ENCODE measurements around the gene FAM229A. TPM values are rescaled to one million over a fixed set of nuclear protein-coding genes. Genes with fewer than 3 reads are reported as not detected.
A peak's percentile ranks its signal among the peaks of the same experiment; 100 is the strongest.
"Not testable (repeated sequence)": the region's sequence is repeated elsewhere in the genome, so short reads cannot be mapped to it uniquely, and the experiment has no call there.

Gene FAM229A, protein sequence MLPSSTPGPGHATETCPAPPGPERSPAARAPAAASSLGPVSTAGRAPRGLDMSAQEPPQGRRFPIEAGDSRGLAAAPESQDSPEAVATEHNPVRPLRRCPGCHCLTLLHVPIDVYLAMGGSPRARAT
- total RNA-seq (2014; rRNA removed; shearing (Covaris generic)), result 3.6 and 5.0 TPM in 2 replicates
- polyA plus RNA-seq (2014; cell fraction: nucleus; rRNA removed), result 28.5 and 49.1 TPM in 2 replicates

- DNase-seq (ENCODE audit: extremely low read depth, low read depth), result no peak
These were observed at the start of gene FAM229A, which contains the start of gene TSSK3 for GRCh38 chr1:32362474-32363313. TSS of gene FAM229A (minus strand) at chr1:32362485. CDS start at chr1:32362091, 394 bp downstream. TSS of gene TSSK3 (plus strand) at chr1:32362539. CDS start at chr1:32362702, 163 bp downstream.

DNA sequence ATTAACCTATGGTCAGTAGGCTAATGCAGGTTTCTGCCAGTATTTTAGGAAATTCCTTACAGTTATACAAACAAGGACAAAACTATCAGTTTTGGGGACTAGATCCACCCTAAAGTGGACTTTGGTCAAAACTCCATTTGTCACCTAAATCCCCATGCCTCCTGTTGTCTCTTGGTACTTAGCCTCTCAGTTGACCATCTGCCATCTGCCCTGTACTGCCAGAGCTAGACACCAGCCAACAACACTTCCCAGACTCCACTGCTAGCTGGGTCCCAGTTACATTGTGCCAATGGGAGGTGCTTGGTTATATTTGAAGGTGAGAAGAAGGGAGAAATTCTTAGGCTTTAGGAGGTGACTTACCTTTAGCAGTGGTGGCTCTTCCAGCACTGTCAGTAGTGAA lies 49.0 kb upstream of the FAM229A start:
- DNase-seq (ENCODE audit: extremely low read depth, low read depth), result no peak

DNA sequence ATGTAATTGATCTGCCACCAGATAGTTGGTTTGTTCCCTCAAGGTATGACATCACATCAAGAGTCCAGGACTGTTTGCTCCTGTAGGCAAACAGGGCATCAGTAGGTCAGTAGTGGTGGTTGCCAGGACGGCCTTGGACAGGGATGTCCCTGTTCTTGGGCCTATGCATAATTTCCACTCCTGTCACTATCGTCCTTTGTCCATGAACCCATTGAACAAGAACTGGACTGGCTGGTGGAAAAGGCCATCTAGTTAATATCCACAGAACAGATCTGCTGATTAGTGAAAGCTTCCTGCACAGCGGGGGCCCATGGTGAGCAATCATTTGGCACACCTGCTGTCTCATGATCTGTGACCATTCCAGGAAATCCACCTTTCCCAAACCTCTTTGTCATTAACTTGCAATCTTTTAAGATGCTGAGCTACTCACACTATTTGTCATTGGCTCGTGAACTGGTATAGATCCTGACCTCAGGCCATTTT lies 44.4 kb upstream of the FAM229A start:
- no peak for DNase-seq (ENCODE audit: extremely low read depth, low read depth)

- no peak for DNase-seq (ENCODE audit: extremely low read depth, low read depth)
These were observed 43.6 kb upstream of the FAM229A start for GRCh38 chr1:32405672-32406467.

GRCh38 chr1:32404946-32405345 lies 42.7 kb upstream of the FAM229A start:
- DNase-seq (ENCODE audit: extremely low read depth, low read depth), result no peak

GRCh38 chr1:32400876-32401631 lies 38.8 kb upstream of the FAM229A start:
- peak; percentile 70 for DNase-seq (ENCODE audit: extremely low read depth, low read depth)

DNA sequence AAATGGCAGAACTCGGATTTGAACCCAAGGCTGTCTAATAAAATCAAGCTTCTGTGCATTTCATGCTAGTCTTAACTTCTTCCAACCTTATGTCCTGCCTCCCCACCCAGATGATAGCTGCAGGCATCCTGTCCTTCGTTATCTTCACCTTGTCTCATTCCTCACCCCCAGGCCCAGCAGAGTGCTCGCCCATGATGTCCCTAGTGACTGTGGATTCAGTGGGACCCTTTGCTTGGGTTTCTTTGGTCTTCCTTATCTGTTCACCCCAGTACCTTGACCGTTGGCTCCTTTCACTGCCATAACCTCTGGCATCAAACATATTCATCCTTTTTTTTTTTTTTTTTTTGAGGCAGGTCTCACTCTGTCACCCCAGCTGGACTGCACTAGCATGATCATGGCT lies 37.6 kb upstream of the FAM229A start:
- DNase-seq (ENCODE audit: extremely low read depth, low read depth), result no peak

DNA sequence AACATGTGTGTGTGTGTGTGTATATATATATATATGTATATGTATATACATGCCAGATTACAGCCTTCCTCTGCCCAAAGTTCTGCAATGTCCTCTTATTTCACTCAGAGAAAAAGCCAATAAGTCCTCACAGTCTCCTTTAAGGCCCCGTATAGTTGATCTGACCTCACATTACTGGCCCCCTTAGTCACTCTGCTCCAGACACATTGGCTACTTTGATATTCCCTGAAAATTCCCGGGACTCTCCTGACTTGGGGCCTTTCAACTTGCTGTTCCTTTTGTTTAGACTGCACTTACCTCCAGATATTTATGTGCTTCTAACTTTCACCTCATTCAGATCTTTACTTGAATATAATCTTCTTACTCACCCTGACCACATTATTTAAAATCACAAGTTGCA lies 36.1 kb upstream of the FAM229A start:
- no peak for DNase-seq (ENCODE audit: extremely low read depth, low read depth)

GRCh38 chr1:32396524-32396923 lies 34.2 kb upstream of the FAM229A start:
- DNase-seq (ENCODE audit: extremely low read depth, low read depth), result not testable (repeated sequence)

DNA sequence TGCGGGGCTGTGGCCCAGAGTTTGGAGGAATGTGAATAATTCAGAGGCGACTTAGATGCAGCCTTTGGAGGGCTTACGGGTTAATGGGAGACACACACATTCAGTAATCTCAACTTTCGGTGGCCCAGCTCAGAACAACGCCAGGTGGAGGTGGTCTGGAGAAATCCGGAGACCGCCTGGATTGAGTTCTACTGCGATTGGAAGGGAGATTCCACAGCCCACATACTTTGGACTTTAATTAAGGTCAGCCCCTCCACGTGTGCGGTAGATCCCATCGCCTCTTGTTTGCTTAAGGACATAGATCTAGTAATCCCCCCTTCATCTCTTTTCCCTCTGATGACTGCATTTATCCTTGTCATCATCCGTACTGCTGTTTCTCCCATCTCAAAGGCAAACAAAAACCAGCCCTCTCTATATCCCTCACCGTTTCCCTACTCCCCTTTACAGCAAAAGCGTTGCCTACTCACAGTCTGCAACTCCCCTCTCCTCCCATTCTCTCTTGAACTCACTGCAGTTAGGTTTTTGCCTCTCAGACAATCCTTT lies 32.7 kb upstream of the FAM229A start:
- no peak for DNase-seq (ENCODE audit: extremely low read depth, low read depth)

- DNase-seq (ENCODE audit: extremely low read depth, low read depth), result peak; percentile 96
These were observed 32.0 kb upstream of the FAM229A start, which contains the start of gene BSDC1 for GRCh38 chr1:32394141-32394889. TSS of gene BSDC1 (minus strand) at chr1:32394441. CDS start at chr1:32394414, 27 bp downstream.

DNA sequence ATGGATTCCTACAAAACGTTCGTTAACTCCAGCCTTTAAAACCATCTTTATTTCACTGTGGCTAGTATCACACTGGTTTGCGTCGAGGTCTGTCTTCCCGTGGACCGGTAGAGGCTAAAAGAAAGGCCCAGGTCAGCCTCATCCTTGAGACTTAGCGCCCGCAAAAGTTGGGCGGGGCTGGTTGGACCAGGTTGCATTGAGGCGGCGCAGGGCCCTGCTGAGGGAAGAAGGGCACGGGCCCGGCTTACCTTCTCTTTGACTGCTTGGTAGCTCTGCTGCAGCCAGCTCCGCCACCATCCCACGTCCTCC lies 31.5 kb upstream of the FAM229A start:
- DNase-seq (ENCODE audit: extremely low read depth, low read depth), result no peak

- DNase-seq (ENCODE audit: extremely low read depth, low read depth), result no peak
These were observed 30.9 kb upstream of the FAM229A start for GRCh38 chr1:32393136-32393535.

- DNase-seq (ENCODE audit: extremely low read depth, low read depth), result no peak
These were observed 30.0 kb upstream of the FAM229A start for GRCh38 chr1:32392325-32392724.

GRCh38 chr1:32390904-32391870 lies 28.9 kb upstream of the FAM229A start:
- no peak for DNase-seq (ENCODE audit: extremely low read depth, low read depth)

GRCh38 chr1:32388641-32389040 lies 26.4 kb upstream of the FAM229A start:
- no peak for DNase-seq (ENCODE audit: extremely low read depth, low read depth)

DNA sequence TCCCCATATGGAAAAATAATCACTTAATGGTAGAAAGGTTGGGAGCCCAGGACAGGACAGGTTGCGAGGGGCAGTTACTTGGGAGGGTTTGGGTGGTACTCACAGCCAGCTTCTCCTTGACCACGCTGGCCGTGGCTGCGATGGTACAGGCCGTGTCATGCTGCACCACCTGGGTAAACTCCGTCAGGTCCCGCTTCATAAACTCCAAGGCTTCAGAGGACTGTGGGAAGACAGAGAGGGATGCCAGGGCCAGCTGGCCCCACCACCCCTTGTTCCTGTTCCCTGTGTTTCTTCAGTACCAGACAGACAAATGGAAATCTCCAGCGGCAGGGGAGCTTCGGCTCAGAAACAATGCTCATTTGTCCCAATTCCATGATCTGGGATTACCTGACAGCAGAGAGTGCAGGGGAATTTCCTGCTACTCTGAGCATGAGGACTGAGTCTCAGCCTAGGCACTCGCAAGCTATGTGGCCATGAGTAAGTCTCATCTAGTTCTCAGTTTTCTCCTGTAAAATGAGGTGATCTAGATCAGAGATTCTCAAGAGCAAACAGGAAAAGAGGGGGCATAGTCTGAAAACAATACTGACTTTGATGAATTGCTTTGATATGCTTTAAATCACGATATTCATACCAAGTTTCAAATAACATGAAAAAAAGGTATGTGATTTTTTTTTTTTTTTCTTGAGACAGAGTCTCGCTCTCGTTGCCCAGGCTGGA lies 24.5 kb upstream of the FAM229A start:
- DNase-seq (ENCODE audit: extremely low read depth, low read depth), result no peak

DNA sequence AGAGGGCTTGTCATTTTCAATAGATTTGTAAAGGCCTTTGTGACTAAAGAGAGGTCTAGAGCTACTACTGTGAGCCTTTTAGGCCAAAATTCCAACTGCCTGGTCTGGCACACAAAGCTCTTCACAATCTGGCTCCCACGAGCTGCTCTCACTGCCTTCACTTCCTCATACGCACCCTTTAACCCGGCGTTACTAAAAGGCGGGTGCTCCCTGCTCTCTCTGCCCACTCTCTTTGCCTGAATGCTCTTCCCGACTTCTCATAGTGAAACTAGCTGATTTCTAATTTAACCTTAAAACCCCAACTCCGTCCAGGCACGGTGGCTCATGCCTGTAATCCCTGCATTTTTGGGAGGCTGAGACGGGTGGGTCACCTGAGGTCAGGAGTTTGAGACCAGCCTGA lies 17.8 kb upstream of the FAM229A start:
- no peak for DNase-seq (ENCODE audit: extremely low read depth, low read depth)

Data from NCI-H460 (cell line).